Stimulated activated CD4-positive, alpha-beta T cell treated with anti-CD3 and anti-CD28 coated beads, Interleukin-12 subunit alpha, Interleukin-12 subunit beta, amount 100 ng/mL, for 24 hours (primary cell): ENCODE measurements around the gene PITX1.
"Not testable (repeated sequence)": the region's sequence is repeated elsewhere in the genome, so short reads cannot be mapped to it uniquely, and the experiment has no call there.

Experiments used
- DNase-seq, 2 experiments: peaks; one replicate each; pipeline ENCODE4 v3.0.0-alpha.2; 2020; ENCODE audit warnings: low read depth in 2 of 2

The PITX1 gene

DNA sequence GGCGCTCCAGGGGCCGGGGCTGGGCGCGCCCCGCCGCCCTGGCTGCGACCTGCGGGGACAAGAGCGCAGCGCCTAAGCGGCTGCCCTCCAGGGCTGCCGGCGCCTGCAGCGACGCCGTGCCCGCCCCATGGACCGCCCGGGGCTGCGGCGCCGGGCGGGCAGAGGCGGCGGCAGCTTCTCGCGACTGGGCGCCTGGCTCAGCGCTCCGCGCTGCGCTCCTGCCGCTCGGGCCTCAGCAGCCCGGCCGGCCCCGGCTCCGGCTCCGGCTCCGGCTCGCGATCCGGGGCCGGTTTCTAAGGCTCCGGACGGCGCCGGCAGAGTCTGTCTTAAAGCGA, at the start of gene PITX1:
PITX1 (minus strand) TSS at position 328 of the 335 bp plus-strand sequence. CDS start 347 bp downstream, outside the sequence.
- DNase-seq: no peak

DNA sequence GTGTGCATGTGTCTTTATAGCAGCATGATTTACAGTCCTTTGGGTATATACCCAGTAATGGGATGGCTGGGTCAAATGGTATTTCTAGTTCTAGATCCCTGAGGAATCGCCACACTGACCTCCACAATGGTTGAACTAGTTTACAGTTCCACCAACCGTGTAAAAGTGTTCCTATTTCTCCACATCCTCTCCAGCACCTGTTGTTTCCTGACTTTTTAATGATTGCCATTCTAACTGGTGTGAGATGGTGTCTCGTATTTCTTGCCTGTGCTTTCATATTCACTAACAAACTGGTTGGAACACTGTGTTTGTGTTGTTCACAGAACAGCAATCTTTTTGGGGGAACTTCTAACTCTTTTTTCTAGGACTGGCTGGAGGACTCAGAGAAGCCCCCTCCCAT, 49.3 kb upstream of the PITX1 start:
- DNase-seq: not testable (repeated sequence)

DNA sequence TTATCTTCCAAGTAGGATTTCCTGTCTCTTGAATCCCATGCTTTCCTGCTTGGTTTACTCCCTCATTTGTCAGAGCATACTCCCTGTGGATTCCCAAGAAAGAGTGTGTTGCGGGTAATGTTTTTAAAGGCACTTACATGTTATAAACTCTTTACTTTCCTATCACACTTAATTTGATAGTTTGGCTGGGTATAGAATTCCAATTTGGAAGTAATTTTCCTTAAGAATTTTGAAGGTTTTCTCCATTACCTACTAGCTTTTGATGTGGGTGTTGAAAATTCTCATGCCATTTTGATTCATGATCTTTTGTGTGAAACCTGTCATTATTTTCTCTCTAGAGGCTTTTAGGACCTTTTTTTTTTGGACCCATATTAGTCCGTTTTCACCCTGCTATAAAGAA, 47.2 kb upstream of the PITX1 start:
- no peak for DNase-seq

DNA sequence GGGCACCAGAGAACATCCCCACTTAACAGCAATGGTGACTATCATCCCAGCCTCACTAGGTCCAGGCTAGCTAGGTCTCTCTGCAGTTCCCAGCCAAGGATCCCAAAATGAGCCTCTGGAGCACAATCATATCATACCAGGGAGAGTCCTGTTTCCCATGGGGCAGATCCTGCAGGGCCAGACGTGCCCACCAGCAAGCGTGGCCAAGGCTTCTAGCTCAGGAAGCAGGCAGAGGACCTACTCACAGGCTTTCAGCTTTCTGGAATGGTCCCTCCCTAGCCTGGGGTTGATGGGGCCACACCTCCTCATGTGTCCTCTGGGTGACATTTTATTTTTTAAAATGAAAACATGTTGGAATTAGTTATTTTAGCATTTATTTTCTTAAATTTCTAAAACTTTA, 45.7 kb upstream of the PITX1 start:
- DNase-seq: no peak

DNA sequence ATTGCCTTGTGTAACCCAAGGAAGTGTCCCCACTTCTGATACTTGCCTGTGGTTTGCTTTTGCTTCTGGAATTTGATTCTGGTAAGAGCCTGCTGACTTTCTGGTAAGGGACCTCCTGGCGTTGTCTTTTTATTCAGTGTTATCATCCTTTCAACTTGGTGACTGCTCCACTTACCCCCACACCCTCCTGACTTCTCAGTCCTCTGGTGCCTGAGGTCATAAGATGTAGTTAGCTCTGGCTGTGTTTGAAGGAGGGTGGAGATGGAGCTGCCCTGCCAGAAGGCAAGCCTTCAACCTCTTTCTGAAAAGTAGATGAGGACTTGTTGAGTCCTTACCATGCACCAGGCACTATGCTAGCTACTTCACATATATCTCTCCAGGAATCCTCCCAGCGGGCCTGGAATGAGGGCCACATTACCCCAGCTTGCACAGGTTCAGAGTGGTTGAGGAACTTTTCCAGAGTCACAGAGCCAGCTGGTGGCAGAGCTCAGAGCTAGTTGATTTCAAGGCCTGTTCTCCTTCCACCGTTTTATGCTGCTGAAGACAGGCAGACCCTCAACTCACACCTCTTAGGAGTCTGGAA, 45.2 kb upstream of the PITX1 start:
- DNase-seq: no peak

DNA sequence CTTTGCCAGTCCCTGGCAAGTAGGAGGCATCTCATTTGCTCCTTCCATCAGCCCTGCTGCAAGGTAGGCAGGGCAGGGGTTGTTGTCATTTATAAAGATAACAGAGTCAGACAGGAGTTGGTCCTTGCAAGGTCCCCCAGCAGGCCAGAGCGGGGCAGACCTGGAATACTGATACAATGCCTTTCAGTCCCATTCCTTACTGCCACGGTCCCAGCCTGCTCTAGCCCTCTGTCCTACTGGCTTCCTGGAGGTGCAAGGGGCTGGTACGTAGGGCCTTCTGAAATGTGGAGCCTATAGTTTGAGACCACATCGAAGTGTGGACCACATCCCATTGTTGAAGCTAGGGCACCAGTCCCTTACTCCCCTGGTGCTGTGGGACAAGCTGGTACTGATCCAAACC, 42.8 kb upstream of the PITX1 start:
- no peak for DNase-seq

- DNase-seq: no peak
These were observed 42.0 kb upstream of the PITX1 start for GRCh38 chr5:135076051-135076491.

GRCh38 chr5:135075621-135076020, 41.6 kb upstream of the PITX1 start:
- no peak for DNase-seq

DNA sequence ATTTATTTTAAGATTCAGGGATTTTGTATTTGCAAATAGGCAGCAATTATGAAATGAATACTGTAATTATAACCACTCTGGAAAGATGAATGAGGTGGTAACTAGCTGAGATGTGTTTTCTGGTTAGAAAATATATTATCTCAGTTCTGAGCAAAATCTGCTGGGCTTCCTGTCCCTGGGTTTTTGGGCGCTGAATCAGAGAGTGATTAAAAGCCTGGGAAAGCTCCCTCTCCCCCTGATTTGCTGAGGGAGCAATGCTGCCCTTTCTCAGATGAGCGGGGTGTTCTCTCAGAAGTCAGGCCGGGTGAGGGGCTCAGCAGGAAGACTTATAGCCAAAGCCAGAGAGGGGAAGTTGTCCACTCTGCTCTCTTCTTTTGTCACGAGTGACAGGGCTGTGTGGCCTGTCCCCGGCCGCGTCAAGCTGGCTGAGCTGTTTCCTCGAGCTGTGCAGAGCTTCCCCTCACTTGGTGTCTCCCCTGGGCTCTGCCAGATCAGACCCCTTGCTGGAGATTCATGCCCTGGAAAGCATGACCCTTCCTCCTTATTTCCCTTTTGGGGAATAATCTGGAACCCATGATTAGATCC, 39.8 kb upstream of the PITX1 start:
- DNase-seq: no peak

DNA sequence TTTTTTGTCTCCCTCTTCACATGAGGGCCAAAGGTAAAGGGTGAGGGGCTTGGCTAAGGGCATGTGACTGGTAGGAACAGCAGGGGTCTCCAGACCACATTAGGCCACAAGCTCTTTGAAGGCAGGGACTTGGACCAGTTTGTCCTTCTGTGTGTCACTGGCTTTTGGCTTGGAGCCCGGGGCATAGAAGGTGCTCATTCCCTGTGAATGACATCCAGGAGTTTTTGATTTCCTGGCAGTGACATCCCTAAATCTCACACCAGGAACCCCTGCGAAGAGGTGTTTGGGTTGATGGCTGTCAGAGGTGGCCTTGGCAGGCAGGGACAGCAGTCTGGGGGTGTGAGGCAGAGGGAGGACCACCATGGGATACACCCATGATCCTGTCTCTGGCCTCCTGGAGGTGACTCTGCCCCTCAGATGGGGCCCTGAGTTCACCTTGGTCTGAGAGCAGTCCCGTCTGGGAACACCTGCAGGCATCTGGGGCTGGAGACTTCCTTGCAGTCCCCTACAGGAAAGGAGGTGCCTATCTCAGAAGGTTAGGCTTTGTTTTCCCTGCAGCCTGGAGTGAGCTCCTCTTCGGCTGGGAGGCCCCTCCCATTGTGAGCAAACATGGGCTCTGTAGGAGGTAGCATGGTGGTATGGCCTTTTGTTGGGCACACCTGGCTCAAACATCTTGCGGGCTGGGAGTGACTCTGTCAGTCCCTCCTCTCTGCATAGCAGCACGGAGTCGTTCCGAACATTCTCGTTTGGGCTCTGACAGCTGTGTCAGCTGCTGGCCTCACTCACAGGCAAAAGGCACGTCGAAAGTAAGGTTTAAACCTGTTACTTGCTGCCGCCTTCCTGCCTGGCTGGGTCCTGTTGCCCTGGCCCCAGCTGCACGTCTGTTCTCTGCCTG, 38.6 kb upstream of the PITX1 start:
- DNase-seq: no peak

- DNase-seq: no peak
These were observed 37.3 kb upstream of the PITX1 start for GRCh38 chr5:135071311-135071710.

GRCh38 chr5:135069895-135070657, 36.0 kb upstream of the PITX1 start:
- no peak for DNase-seq

- DNase-seq: no peak
These were observed 35.2 kb upstream of the PITX1 start for GRCh38 chr5:135069016-135069770.

DNA sequence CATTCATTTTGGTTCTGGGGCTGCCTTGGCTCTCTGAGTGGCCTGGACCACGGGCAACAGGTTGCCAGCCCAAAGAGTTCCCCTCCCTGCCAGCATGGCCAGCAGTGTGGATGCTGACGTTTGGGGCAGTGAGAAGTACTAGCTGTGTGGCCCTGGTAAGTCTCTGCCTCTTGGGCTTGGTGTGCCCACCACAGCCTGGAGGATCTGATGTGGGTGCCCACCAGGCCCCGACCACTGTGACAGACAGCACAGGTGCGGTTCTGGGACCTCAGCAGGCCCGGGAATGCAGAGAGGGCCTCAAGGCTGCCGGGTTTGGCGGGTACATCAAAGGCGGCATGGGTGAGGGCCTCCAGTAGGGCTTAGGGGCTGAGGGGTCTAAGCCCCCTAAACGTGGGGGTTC, 33.6 kb upstream of the PITX1 start:
- no peak for DNase-seq

- DNase-seq: no peak
These were observed 32.8 kb upstream of the PITX1 start for GRCh38 chr5:135066781-135067180.

GRCh38 chr5:135065306-135066265, 31.6 kb upstream of the PITX1 start:
- DNase-seq: no peak

- DNase-seq: no peak
These were observed 30.2 kb upstream of the PITX1 start for GRCh38 chr5:135064235-135064570.

DNA sequence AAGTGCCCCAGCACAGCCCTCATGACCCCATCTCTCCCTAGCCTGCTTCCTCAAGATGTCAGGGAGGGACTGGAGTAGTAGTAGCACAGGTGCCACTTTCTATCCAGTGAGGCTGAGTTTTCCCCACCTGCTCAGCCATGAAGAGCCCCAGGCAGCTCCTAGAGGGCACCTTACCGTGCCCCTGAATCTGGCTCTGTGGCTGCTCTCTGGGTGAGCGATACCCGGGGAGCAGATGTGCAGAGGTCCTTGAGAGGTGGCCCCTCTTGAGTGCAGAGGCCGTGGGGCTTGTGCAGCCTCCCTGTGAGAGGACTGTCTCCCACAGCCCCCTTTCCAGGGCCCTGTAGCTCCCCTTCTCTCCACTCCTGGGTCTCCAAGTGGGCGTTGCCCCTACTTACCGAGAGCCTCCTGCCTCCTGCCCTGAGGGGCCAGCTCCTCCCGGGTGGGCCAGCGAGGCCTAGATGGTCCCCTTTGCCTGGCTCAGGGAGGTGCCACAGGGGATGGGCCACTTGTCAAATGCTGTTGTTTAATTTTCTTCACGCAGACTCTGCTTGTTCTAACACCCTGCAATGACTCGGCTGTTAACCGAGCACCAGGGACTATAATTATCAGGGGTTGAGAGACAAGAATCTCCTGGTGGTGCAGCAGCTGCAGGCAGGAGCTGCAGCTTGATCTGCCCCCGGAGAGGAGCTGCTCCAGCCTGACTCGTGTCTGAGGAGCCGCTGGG, 29.6 kb upstream of the PITX1 start:
- DNase-seq: no peak

DNA sequence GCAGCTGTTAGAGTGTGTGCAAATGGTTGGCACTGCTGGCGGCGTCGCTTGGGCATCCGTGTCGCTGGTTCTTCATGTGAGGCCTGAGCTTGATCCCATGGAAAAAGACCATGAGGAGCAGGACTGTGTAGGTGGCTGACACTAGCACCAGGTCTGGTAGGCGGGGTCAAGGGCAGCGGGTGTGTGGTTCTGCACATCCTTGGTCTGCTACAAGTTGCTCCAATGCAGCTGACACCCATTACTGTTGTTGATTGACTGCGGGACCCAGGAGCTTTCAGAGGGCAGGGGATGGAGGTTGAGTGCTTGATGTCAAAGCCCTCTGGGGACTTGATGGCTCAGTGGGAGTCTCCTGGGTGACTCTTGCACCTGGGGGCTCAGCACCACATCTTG, 29.0 kb upstream of the PITX1 start:
- DNase-seq: no peak
